ENCODE data around the gene ARMC9. TPM values are rescaled to one million over a fixed set of nuclear protein-coding genes. Genes with fewer than 3 reads are reported as not detected.
A peak's percentile ranks its signal among the peaks of the same experiment; 100 is the strongest.
"Not testable (repeated sequence)": the region's sequence is repeated elsewhere in the genome, so short reads cannot be mapped to it uniquely, and the experiment has no call there.

ARMC9 gene
- total RNA-seq, 1 donor from 2014 or later, result 43.1 TPM

- DNase-seq, result no peak
- intact Hi-C loops (cut with DNase I), result no loop called here
- Histone ChIP-seq H3K4me1 (peaks cover 25% of the 10 kb centered on the region), H3K9me3 (no peaks in the 10 kb centered on the region), H3K27ac (no peak overlapping the region), H3K27me3 (ENCODE audit: low read depth) (no peaks in the 10 kb centered on the region), H3K4me3 (no peak overlapping the region), H3K36me3 (peaks cover 12% of the 10 kb centered on the region)
- ATAC-seq, result no peak
- TF ChIP-seq, protein P1, sequence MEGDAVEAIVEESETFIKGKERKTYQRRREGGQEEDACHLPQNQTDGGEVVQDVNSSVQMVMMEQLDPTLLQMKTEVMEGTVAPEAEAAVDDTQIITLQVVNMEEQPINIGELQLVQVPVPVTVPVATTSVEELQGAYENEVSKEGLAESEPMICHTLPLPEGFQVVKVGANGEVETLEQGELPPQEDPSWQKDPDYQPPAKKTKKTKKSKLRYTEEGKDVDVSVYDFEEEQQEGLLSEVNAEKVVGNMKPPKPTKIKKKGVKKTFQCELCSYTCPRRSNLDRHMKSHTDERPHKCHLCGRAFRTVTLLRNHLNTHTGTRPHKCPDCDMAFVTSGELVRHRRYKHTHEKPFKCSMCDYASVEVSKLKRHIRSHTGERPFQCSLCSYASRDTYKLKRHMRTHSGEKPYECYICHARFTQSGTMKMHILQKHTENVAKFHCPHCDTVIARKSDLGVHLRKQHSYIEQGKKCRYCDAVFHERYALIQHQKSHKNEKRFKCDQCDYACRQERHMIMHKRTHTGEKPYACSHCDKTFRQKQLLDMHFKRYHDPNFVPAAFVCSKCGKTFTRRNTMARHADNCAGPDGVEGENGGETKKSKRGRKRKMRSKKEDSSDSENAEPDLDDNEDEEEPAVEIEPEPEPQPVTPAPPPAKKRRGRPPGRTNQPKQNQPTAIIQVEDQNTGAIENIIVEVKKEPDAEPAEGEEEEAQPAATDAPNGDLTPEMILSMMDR (IDR thresholded peaks at IDR 0.05), result no peak
These were observed 21.0 kb upstream of the ARMC9 start for GRCh38 chr2:231177156-231178025.

DNA sequence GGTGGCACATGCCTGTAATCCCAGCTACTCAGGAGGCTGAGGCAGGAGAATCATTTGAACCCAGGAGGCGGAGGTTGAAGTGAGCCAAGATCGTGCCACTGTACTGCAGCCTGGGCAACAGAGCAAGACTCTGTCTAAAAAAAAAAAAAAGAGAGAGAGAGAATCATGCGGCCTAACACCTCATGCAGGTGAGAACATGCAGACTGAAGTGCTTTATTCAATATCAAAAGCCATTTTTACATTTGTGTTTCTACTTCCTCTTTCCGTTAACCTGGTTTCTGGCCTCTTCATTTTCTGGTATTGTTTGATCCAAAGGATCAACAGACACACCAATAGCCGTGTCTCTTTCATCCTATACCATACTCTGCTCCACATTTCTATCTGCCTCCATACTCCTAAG is 19.6 kb upstream of the ARMC9 start:
- intact Hi-C loops (cut with DNase I); H3K27me3 ChIP-seq (ENCODE audit: low read depth); ATAC-seq; DNase-seq; H3K9me3 ChIP-seq; H3K4me3 ChIP-seq; H3K27ac ChIP-seq; H3K36me3 ChIP-seq: not testable (repeated sequence)
- H3K4me1 ChIP-seq, result peaks cover 26% of the 10 kb centered on the region

GRCh38 chr2:231181860-231182512 is 16.4 kb upstream of the ARMC9 start:
- peak; percentile 84 for DNase-seq
- intact Hi-C loops (cut with DNase I), result no loop called here

DNA sequence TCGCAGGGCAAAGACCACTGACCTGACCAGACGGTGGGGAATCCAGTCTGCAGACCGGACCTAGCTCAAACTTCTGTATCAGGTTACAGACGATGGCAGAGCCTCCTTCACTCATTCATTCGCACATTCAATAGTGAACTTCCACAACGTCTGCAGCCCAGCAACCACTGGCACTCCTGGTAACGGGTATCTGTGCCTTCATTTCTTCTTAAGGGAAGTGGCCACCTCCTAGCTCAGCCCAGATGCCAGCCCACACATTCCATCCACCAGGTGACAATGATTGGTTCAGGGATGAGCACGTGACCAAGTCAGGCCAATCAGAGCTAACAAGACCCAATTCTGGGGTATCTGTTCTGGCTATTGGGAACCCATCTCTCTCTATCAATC is 15.9 kb upstream of the ARMC9 start:
- no peak for ATAC-seq
- Histone ChIP-seq H3K36me3 (no peaks in the 10 kb centered on the region), H3K4me1 (peaks cover 49% of the 10 kb centered on the region), H3K9me3 (no peaks in the 10 kb centered on the region), H3K4me3 (no peak overlapping the region), H3K27ac (no peak overlapping the region), H3K27me3 (ENCODE audit: low read depth) (no peaks in the 10 kb centered on the region)
- no peak for DNase-seq
- TF ChIP-seq, protein P1 (IDR thresholded peaks at IDR 0.05), result no peak
- intact Hi-C loops (cut with DNase I), result no loop called here

More at GRCh38 chr2:231181860-231182512, 16.4 kb upstream of the ARMC9 start:
- Histone ChIP-seq H3K27me3 (ENCODE audit: low read depth) (no peaks in the 10 kb centered on the region), H3K4me1 (peaks cover 47% of the 10 kb centered on the region), H3K4me3 (no peak overlapping the region), H3K9me3 (no peaks in the 10 kb centered on the region), H3K36me3 (no peaks in the 10 kb centered on the region), H3K27ac (peak overlapping the region; percentile 37)
- ATAC-seq, result peak; percentile 79 to 87
- TF ChIP-seq, protein P1 (IDR thresholded peaks at IDR 0.05), result no peak

DNA sequence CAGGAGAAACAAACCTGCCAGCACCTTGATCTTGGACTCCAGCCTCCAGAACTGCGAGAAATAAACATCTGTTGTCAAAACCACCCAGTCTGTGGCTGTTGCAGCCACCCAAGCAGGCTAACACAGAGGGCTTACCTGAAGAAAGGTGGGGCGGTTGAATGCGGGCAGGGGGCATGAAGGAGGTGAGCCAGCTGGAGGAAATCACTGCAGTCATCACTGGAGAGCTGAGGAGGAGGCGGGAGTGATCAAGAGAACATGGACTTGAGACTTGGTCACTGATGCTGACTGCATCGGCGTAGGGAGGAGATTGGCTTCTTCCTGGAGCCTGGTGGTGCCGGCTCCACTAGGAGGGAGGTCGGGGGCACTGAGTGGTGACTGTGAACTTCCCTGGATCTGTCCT is 14.6 kb upstream of the ARMC9 start:
- Histone ChIP-seq H3K27ac (no peak overlapping the region), H3K27me3 (ENCODE audit: low read depth) (no peaks in the 10 kb centered on the region), H3K36me3 (no peaks in the 10 kb centered on the region), H3K9me3 (no peaks in the 10 kb centered on the region), H3K4me3 (no peak overlapping the region), H3K4me1 (peaks cover 51% of the 10 kb centered on the region)
- TF ChIP-seq, protein P1 (IDR thresholded peaks at IDR 0.05), result no peak
- ATAC-seq (no peak), DNase-seq (no peak)
- intact Hi-C loops (cut with DNase I), result no loop called here

GRCh38 chr2:231184319-231184718 is 14.1 kb upstream of the ARMC9 start:
- intact Hi-C loops (cut with DNase I), result no loop called here

More at GRCh38 chr2:231184319-231184718, 14.1 kb upstream of the ARMC9 start:
- H3K27ac ChIP-seq, result no peak overlapping the region
- TF ChIP-seq, protein P1 (IDR thresholded peaks at IDR 0.05), result no peak
- no peaks in the 10 kb centered on the region for H3K36me3 ChIP-seq
- ATAC-seq (no peak), DNase-seq (no peak)
- peaks cover 51% of the 10 kb centered on the region for H3K4me1 ChIP-seq
- H3K9me3 ChIP-seq, result no peaks in the 10 kb centered on the region
- H3K4me3 ChIP-seq, result no peak overlapping the region
- H3K27me3 ChIP-seq (ENCODE audit: low read depth), result no peaks in the 10 kb centered on the region
